Mesenchymal stem cell (in vitro differentiated cells and primary cell): ENCODE data around the gene B3GALT6.

Experiments
- DNase-seq: peaks from one replicate; pipeline ENCODE4 v3.0.0-alpha.2; 2013
- H2AFZ ChIP-seq: one replicate; pipeline ENCODE4 v1.6.1; 2013; ENCODE audit warnings: low read depth, mild to moderate bottlenecking, control low read depth, inconsistent platforms, low read length, moderate library complexity
- H2AK5ac ChIP-seq: 2 replicates; pipeline ENCODE4 v1.6.1; 2013; ENCODE audit warnings: low read length, moderate library complexity, mild to moderate bottlenecking, inconsistent platforms; ENCODE audit not compliant: severe bottlenecking
- H2BK120ac ChIP-seq: one replicate; pipeline ENCODE4 v1.6.1; 2013; ENCODE audit warnings: low read depth, mild to moderate bottlenecking, inconsistent platforms, low read length, moderate library complexity
- H2BK12ac ChIP-seq, 2 experiments: one replicate each; pipeline ENCODE4 v1.6.1; 2013; ENCODE audit warnings: inconsistent platforms in 2 of 2, low read length in 2 of 2, mild to moderate bottlenecking in 2 of 2, moderate library complexity in 2 of 2, control low read depth in 1 of 2
- H2BK15ac ChIP-seq: one replicate; pipeline ENCODE4 v1.6.1; 2013; ENCODE audit warnings: mild to moderate bottlenecking, low read depth, inconsistent platforms; ENCODE audit not compliant: poor library complexity, severe bottlenecking
- H2BK5ac ChIP-seq: 2 replicates; pipeline ENCODE4 v1.6.1; 2013; ENCODE audit warnings: low read depth, mild to moderate bottlenecking, low read length, control low read depth, inconsistent platforms; ENCODE audit not compliant: poor library complexity, severe bottlenecking
- H3K14ac ChIP-seq, 2 experiments: one replicate each; pipeline ENCODE4 v1.6.1; 2013; ENCODE audit warnings: inconsistent platforms in 2 of 2, low read length in 2 of 2, control low read depth in 1 of 2, mild to moderate bottlenecking in 1 of 2, moderate library complexity in 1 of 2
- H3K18ac ChIP-seq, 2 experiments: one replicate each; pipeline ENCODE4 v1.6.1; 2013; ENCODE audit warnings: inconsistent platforms in 2 of 2, low read length in 2 of 2, control low read depth in 1 of 2, low read depth in 1 of 2, mild to moderate bottlenecking in 1 of 2
- H3K23ac ChIP-seq, 2 experiments: one replicate each; pipeline ENCODE4 v1.6.1; 2013; ENCODE audit warnings: inconsistent platforms in 2 of 2, low read length in 2 of 2, mild to moderate bottlenecking in 2 of 2, moderate library complexity in 2 of 2, control low read depth in 1 of 2
- H3K27ac ChIP-seq: 2 replicates; pipeline ENCODE4 v1.5.1; 2013; ENCODE audit warnings: mild to moderate bottlenecking, moderate library complexity, low read length, control low read depth, inconsistent platforms; ENCODE audit not compliant: poor library complexity, severe bottlenecking
- H3K27me3 ChIP-seq, 2 experiments: 2 replicates each; pipeline versions ENCODE4 v1.6.1 to v1.7.0; 2013; ENCODE audit warnings: low read length in 2 of 2, mild to moderate bottlenecking in 2 of 2, moderate library complexity in 2 of 2, control low read depth in 1 of 2, inconsistent platforms in 1 of 2; ENCODE audit not compliant: control insufficient read depth in 1 of 2, insufficient read depth in 1 of 2
- H3K36me3 ChIP-seq, 2 experiments: 2 replicates each; pipeline versions ENCODE4 v1.6.1 to v1.7.0; 2013; ENCODE audit warnings: low read length in 2 of 2, control low read depth in 1 of 2, inconsistent platforms in 1 of 2, low read depth in 1 of 2, mild to moderate bottlenecking in 1 of 2; ENCODE audit not compliant: insufficient read depth in 2 of 2, control insufficient read depth in 1 of 2
- H3K4ac ChIP-seq, 2 experiments: one replicate each; pipeline ENCODE4 v1.6.1; 2013; ENCODE audit warnings: inconsistent platforms in 2 of 2, low read length in 2 of 2, mild to moderate bottlenecking in 2 of 2, moderate library complexity in 2 of 2, control low read depth in 1 of 2, low read depth in 1 of 2
- H3K4me1 ChIP-seq: 2 replicates; pipeline ENCODE4 v1.6.1; 2013; ENCODE audit warnings: low read depth, low read length, control low read depth; ENCODE audit not compliant: control insufficient read depth, insufficient read depth
- H3K4me2 ChIP-seq: 2 replicates; pipeline ENCODE4 v1.6.1; 2013; ENCODE audit warnings: low read length, mild to moderate bottlenecking, inconsistent platforms; ENCODE audit not compliant: poor library complexity, severe bottlenecking
- H3K4me3 ChIP-seq, 2 experiments: 2 replicates each; pipeline versions ENCODE4 v1.5.1 to v1.7.0; 2013; ENCODE audit warnings: low read length in 2 of 2, mild to moderate bottlenecking in 2 of 2, control low read depth in 1 of 2, low read depth in 1 of 2; ENCODE audit not compliant: insufficient read depth in 1 of 2
- H3K79me1 ChIP-seq: replicated peaks from 2 replicates; pipeline ENCODE4 v1.6.1; 2013; ENCODE audit warnings: mild to moderate bottlenecking, control low read depth, low read length, inconsistent platforms; ENCODE audit not compliant: poor library complexity, severe bottlenecking
- H3K9ac ChIP-seq: 2 replicates; pipeline ENCODE4 v1.7.0; 2013; ENCODE audit warnings: mild to moderate bottlenecking, low read length, moderate library complexity
- H3K9me3 ChIP-seq: 2 replicates; pipeline ENCODE4 v1.7.0; 2013; ENCODE audit warnings: mild to moderate bottlenecking, low read length; ENCODE audit not compliant: control insufficient read depth
- H4K8ac ChIP-seq: one replicate; pipeline ENCODE4 v1.6.1; 2013; ENCODE audit warnings: inconsistent platforms, mild to moderate bottlenecking, low read length, moderate library complexity
- H4K91ac ChIP-seq: one replicate; pipeline ENCODE4 v1.6.1; 2013; ENCODE audit warnings: mild to moderate bottlenecking, low read length, inconsistent platforms
- WGBS: methylation state at CpG from one replicate; pipeline ENCODE4 v1.1.7; 2013; ENCODE audit warnings: mixed read lengths; 5-methylcytosine and 5-hydroxymethylcytosine counted together

Gene B3GALT6

DNA sequence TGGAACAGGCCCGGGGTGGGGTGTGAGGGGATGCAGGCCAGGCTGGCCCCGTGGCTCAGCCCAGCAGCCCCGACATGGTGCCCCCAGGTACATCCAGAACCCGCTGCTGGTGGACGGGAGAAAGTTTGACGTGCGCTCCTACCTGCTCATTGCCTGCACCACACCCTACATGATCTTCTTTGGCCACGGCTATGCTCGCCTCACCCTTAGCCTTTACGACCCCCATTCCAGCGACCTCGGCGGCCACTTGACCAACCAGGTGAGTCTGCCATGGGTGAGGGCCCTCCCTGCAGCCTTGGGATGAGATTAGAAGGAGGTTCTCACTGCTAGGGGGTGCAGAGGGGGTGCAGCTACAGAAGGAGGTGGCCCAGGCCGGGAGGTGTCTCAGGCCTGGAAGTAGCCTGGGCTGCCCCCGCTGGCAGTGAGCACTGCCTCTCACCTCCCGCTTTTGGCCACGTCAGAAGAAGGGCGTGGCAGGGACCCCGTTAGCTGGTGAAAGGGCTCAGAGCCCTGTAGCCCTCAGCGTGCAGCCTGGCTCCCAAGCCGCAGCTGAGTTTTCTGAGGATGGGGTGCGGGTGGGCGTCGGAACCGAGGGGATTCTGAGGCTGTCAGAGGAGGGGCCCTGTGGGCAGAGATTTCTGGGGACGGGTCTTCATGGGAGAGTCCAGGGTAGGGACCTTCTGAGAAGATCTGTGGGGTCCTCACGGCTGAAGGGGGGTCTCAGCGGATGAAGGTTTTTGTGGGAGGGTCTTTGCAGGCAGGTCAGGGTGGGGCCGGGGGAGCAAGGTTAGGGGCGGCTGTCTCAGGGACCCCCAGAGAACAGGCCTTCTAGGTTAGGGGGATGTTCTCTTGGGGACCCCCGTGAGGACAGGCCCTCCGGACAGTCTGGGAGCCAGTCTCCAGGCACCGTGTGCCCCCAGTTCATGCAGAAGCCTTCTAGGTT is 47.9 kb upstream of the B3GALT6 start:
- Histone ChIP-seq H3K18ac (no peak overlapping the region), H3K4ac (no peak overlapping the region), H3K9ac (no peak overlapping the region), H3K4me1 (peaks cover 27% of the 10 kb centered on the region), H3K14ac (no peak overlapping the region), H3K27ac (no peak overlapping the region), H3K4me3 (no peak overlapping the region), H4K8ac (no peak overlapping the region), H2AFZ (no peak overlapping the region), H2AK5ac (no peak overlapping the region), H2BK5ac (no peak overlapping the region), H3K9me3 (no peaks in the 10 kb centered on the region), H3K4me2 (no peak overlapping the region), H2BK12ac (no peak overlapping the region), H3K36me3 (no peaks in the 10 kb centered on the region), H2BK15ac (no peak overlapping the region), H3K79me1 (no peaks in the 10 kb centered on the region), H3K23ac (no peak overlapping the region), H3K27me3 (peaks cover 0 to 46% of the 10 kb centered on the region in 2 experiments), H4K91ac (no peak overlapping the region), H2BK120ac (no peak overlapping the region)
- 92% methylated on average over 30 of the region's 33 CpGs for WGBS
- DNase-seq: no peak

DNA sequence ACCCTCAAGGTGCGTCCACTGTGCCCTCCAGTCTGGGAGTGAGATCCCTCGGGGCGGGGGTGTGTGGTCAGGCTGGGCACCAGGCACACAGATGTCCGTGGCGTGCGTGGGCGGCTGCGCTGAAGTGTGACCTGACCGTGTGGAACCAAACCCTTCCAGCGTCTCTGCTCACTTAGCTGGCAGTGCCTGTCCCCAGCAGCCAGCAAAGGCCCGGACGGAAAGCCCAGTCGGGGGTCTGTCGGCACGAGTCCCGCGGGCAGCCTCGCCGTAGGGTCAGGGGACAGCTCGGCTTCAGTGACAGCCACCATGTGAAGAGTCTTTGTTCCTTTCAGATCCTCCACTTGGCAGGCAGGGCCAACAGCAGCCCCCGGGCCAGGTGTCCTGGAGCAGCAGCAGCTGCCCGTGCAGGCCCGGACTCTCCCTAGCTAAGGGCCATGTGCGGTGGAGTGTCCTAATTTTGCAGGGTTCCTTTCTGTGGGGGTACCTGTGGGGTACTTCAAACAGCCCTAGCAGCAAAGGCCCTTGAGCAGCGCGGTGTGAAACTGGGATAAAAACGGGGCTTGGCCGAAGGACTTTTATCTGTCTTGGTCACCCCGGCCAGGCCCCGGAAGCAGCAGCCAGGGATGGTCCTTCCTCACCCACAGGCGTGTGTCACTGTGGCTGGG is 46.8 kb upstream of the B3GALT6 start:
- H3K18ac ChIP-seq: no peak overlapping the region
- no peak overlapping the region for H2BK15ac ChIP-seq
- H3K27me3 ChIP-seq: peaks cover 0 to 46% of the 10 kb centered on the region in 2 experiments
- H2AK5ac ChIP-seq: no peak overlapping the region
- no peak overlapping the region for H3K9ac ChIP-seq
- no peak overlapping the region for H3K23ac ChIP-seq
- no peak overlapping the region for H3K4me3 ChIP-seq
- H2BK12ac ChIP-seq: peak overlapping the region in 1 of 2 experiments; percentile 3
- no peaks in the 10 kb centered on the region for H3K79me1 ChIP-seq
- no peak overlapping the region for H3K4ac ChIP-seq
- H4K91ac ChIP-seq: no peak overlapping the region
- H3K4me1 ChIP-seq: peaks cover 17% of the 10 kb centered on the region
- no peak for DNase-seq
- no peak overlapping the region for H2AFZ ChIP-seq
- H3K14ac ChIP-seq: no peak overlapping the region
- H2BK5ac ChIP-seq: no peak overlapping the region
- H2BK120ac ChIP-seq: no peak overlapping the region
- H3K4me2 ChIP-seq: no peak overlapping the region
- 92% methylated on average over 31 of the region's 31 CpGs for whole genome bisulfite sequencing
- H3K36me3 ChIP-seq: no peaks in the 10 kb centered on the region
- H4K8ac ChIP-seq: no peak overlapping the region
- no peaks in the 10 kb centered on the region for H3K9me3 ChIP-seq
- H3K27ac ChIP-seq: no peak overlapping the region

DNA sequence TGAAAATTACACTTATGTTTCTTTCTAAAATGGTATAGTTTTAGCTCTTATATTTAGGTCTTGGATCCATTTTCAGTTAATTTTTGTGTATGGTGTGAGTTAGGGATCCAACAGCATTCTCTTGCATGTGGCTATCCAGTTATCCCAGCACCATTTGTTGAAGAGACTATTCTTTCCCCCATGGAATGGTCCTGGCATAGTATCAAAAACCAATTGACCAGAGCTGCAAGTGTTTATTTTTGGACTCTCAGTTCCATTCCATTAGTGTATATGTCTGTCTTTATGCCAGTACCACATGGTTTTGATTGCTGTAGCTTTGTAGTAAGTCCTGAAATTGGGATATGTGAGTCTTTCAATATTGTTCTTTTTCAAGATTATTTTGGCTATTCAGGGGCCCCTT is 44.1 kb upstream of the B3GALT6 start:
- Histone ChIP-seq H3K79me1 (no peaks in the 10 kb centered on the region), H2BK120ac (no peak overlapping the region), H3K9ac (no peak overlapping the region), H3K36me3 (no peaks in the 10 kb centered on the region), H3K18ac (no peak overlapping the region), H2BK5ac (no peak overlapping the region), H3K4me1 (peaks cover 5% of the 10 kb centered on the region), H2AFZ (no peak overlapping the region), H2BK12ac (no peak overlapping the region), H3K4ac (no peak overlapping the region), H4K91ac (no peak overlapping the region), H3K14ac (no peak overlapping the region), H2BK15ac (no peak overlapping the region), H4K8ac (no peak overlapping the region), H3K27ac (no peak overlapping the region), H3K27me3 (peaks cover 0 to 31% of the 10 kb centered on the region in 2 experiments), H3K9me3 (no peaks in the 10 kb centered on the region), H3K23ac (no peak overlapping the region), H2AK5ac (no peak overlapping the region), H3K4me2 (no peak overlapping the region), H3K4me3 (no peak overlapping the region)
- peak; percentile 36 for DNase-seq

DNA sequence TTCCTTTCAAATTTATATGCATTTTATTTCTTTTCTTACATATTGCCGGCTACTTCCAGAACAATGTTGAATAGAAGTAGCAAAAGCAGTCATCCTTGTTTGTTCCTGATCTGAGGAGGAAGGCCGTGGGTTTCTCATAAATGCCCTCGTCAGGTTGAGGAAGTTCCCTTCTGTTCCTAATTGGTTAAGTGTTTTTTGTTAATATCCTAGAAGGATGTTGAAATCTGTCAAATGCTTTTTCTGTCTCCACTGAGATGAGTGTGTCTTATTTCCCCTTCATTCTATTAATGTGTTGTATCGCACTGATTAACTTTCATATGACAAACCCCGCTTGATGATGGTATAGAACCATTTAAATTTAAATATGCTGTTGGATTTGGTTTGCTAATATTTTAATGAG is 42.9 kb upstream of the B3GALT6 start:
- no peak overlapping the region for H4K8ac ChIP-seq
- H4K91ac ChIP-seq: no peak overlapping the region
- 89% methylated on average over 5 of the region's 5 CpGs for WGBS
- no peak overlapping the region for H3K27ac ChIP-seq
- H3K4me3 ChIP-seq: no peak overlapping the region
- no peak for DNase-seq
- H2BK12ac ChIP-seq: no peak overlapping the region
- no peak overlapping the region for H3K18ac ChIP-seq
- H2BK5ac ChIP-seq: no peak overlapping the region
- no peak overlapping the region for H2BK120ac ChIP-seq
- no peak overlapping the region for H2AK5ac ChIP-seq
- peaks cover 5% of the 10 kb centered on the region for H3K4me1 ChIP-seq
- H3K9ac ChIP-seq: no peak overlapping the region
- no peak overlapping the region for H3K14ac ChIP-seq
- no peak overlapping the region for H3K23ac ChIP-seq
- no peaks in the 10 kb centered on the region for H3K79me1 ChIP-seq
- H2BK15ac ChIP-seq: no peak overlapping the region
- peaks cover 0 to 19% of the 10 kb centered on the region in 2 experiments for H3K27me3 ChIP-seq
- H2AFZ ChIP-seq: no peak overlapping the region
- no peaks in the 10 kb centered on the region for H3K36me3 ChIP-seq
- H3K4me2 ChIP-seq: no peak overlapping the region
- no peak overlapping the region for H3K4ac ChIP-seq
- peaks cover under 1% of the 10 kb centered on the region for H3K9me3 ChIP-seq
